ENCODE data around the gene C10orf90. TPM values are rescaled to one million over a fixed set of nuclear protein-coding genes. Genes with fewer than 3 reads are reported as not detected.
"Not testable (repeated sequence)": the region's sequence is repeated elsewhere in the genome, so short reads cannot be mapped to it uniquely, and the experiment has no call there.

Gene C10orf90
- total RNA-seq, 1 donor from 2014 or later: not detected

GRCh38 chr10:126561294-126561920, 109.1 kb downstream of the C10orf90 start:
- no peak for TF ChIP-seq EZH2 (IDR thresholded peaks at IDR 0.05)
- TF ChIP-seq, protein P1, sequence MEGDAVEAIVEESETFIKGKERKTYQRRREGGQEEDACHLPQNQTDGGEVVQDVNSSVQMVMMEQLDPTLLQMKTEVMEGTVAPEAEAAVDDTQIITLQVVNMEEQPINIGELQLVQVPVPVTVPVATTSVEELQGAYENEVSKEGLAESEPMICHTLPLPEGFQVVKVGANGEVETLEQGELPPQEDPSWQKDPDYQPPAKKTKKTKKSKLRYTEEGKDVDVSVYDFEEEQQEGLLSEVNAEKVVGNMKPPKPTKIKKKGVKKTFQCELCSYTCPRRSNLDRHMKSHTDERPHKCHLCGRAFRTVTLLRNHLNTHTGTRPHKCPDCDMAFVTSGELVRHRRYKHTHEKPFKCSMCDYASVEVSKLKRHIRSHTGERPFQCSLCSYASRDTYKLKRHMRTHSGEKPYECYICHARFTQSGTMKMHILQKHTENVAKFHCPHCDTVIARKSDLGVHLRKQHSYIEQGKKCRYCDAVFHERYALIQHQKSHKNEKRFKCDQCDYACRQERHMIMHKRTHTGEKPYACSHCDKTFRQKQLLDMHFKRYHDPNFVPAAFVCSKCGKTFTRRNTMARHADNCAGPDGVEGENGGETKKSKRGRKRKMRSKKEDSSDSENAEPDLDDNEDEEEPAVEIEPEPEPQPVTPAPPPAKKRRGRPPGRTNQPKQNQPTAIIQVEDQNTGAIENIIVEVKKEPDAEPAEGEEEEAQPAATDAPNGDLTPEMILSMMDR (IDR thresholded peaks at IDR 0.05): no peak
- no peak for TF ChIP-seq EZH2phosphoT487 (IDR thresholded peaks at IDR 0.05)
- Histone ChIP-seq H3K4me1 (peaks cover 22% of the 10 kb centered on the region), H3K27me3 (no peaks in the 10 kb centered on the region), H3K36me3 (no peaks in the 10 kb centered on the region), H2AFZ (replicated peaks) (peak overlapping the region; percentile 32), H3K27ac (peak overlapping the region; percentile 25), H3K4me3 (no peak overlapping the region), H3K4me2 (peak overlapping the region; percentile 30), H3K79me2 (ENCODE audit: low read depth) (no peaks in the 10 kb centered on the region), H3F3A (ENCODE audit: low read depth) (peaks cover 21% of the 10 kb centered on the region), H4K20me1 (ENCODE audit: low read depth) (no peaks in the 10 kb centered on the region), H3K9ac (no peak overlapping the region), H3K9me3 (ENCODE audit: low read depth) (no peaks in the 10 kb centered on the region)
- no peaks in the 10 kb centered on the region for H3K36me3 Mint-ChIP-seq
- H3K27me3 Mint-ChIP-seq (ENCODE audit: insufficient read depth, low read depth): peaks cover 9% of the 10 kb centered on the region
- H3K9me3 Mint-ChIP-seq: peaks cover 3% of the 10 kb centered on the region
- peaks cover 40% of the 10 kb centered on the region for H3K4me1 Mint-ChIP-seq
- H3K27ac Mint-ChIP-seq: peak overlapping the region; percentile 64
- peak; percentile 39 for DNase-seq (ENCODE audit: low spot score)
- peak overlapping the region; percentile 1 for H3K4me3 Mint-ChIP-seq

DNA sequence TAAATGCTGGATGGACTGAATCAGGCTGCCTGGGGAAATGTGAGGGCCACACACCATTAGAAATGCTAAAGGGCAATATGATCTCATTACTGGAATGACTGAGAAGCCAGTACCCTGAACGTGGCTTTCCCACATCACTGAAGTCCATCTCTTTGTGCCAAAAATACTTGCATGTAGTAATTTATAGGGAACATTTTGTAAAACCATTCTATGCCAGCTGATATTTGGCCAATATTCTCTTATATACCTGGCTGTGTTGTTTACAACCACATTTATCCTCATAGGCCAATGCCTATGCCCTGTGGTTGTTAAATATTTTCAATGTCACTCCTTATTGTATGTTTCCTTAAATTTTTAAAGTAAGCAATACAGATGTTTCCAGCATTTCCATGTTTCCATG, 111.6 kb downstream of the C10orf90 start:
- H3K9me3 Mint-ChIP-seq: no peaks in the 10 kb centered on the region
- TF ChIP-seq, protein P1 (IDR thresholded peaks at IDR 0.05): no peak
- TF ChIP-seq EZH2phosphoT487 (IDR thresholded peaks at IDR 0.05) (no peak), EZH2 (IDR thresholded peaks at IDR 0.05) (no peak)
- H3K36me3 Mint-ChIP-seq: no peaks in the 10 kb centered on the region
- H3K27ac Mint-ChIP-seq: no peak overlapping the region
- H4K20me1 ChIP-seq (ENCODE audit: low read depth): no peaks in the 10 kb centered on the region
- H3K4me3 ChIP-seq: no peak overlapping the region
- no peaks in the 10 kb centered on the region for H3K79me2 ChIP-seq (ENCODE audit: low read depth)
- no peak overlapping the region for H3K4me2 ChIP-seq
- peaks cover 13% of the 10 kb centered on the region for H3F3A ChIP-seq (ENCODE audit: low read depth)
- no peaks in the 10 kb centered on the region for H3K36me3 ChIP-seq
- H3K9me3 ChIP-seq (ENCODE audit: low read depth): no peaks in the 10 kb centered on the region
- peaks cover 5% of the 10 kb centered on the region for H3K27me3 Mint-ChIP-seq (ENCODE audit: insufficient read depth, low read depth)
- no peak overlapping the region for H3K9ac ChIP-seq
- no peak overlapping the region for H3K27ac ChIP-seq
- H2AFZ ChIP-seq (replicated peaks): no peak overlapping the region
- H3K4me1 ChIP-seq: peaks cover 22% of the 10 kb centered on the region
- no peaks in the 10 kb centered on the region for H3K27me3 ChIP-seq
- peaks cover 31% of the 10 kb centered on the region for H3K4me1 Mint-ChIP-seq
- no peak overlapping the region for H3K4me3 Mint-ChIP-seq
- DNase-seq (ENCODE audit: low spot score): no peak

DNA sequence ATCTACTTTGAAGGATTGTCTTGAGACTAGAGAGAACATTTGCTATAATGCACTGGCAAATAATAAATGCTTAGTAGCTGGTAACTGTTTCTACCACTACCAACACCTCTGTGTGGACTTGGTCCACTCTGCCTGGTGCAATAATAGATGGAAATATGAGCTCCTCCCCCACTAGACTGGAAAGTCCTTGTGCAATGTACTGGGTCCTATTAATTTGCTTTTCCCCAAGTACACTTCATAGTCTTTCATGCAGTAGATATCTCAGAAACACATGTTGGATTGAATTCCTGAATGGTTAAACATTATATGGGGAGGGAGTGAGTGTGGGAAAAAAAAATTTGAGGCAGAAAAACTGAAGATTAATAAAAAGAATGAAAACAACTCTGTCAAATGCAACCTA, 119.3 kb downstream of the C10orf90 start:
- no peak for DNase-seq (ENCODE audit: low spot score)
- H3K27me3 ChIP-seq: no peaks in the 10 kb centered on the region
- H3K36me3 Mint-ChIP-seq: no peaks in the 10 kb centered on the region
- no peak overlapping the region for H3K4me3 ChIP-seq
- no peaks in the 10 kb centered on the region for H3K4me1 Mint-ChIP-seq
- no peak overlapping the region for H3K4me3 Mint-ChIP-seq
- H3K79me2 ChIP-seq (ENCODE audit: low read depth): no peaks in the 10 kb centered on the region
- H3K4me1 ChIP-seq: peaks cover 6% of the 10 kb centered on the region
- H3K9me3 ChIP-seq (ENCODE audit: low read depth): no peaks in the 10 kb centered on the region
- H3K27me3 Mint-ChIP-seq (ENCODE audit: insufficient read depth, low read depth): no peaks in the 10 kb centered on the region
- H3F3A ChIP-seq (ENCODE audit: low read depth): no peaks in the 10 kb centered on the region
- no peak overlapping the region for H2AFZ ChIP-seq (replicated peaks)
- H3K4me2 ChIP-seq: no peak overlapping the region
- no peak overlapping the region for H3K9ac ChIP-seq
- H3K9me3 Mint-ChIP-seq: no peaks in the 10 kb centered on the region
- H3K27ac ChIP-seq: no peak overlapping the region
- H3K27ac Mint-ChIP-seq: no peak overlapping the region
- H3K36me3 ChIP-seq: no peaks in the 10 kb centered on the region
- TF ChIP-seq EZH2phosphoT487 (IDR thresholded peaks at IDR 0.05): no peak
- TF ChIP-seq, protein P1 (IDR thresholded peaks at IDR 0.05): no peak
- no peak for TF ChIP-seq EZH2 (IDR thresholded peaks at IDR 0.05)
- H4K20me1 ChIP-seq (ENCODE audit: low read depth): no peaks in the 10 kb centered on the region

DNA sequence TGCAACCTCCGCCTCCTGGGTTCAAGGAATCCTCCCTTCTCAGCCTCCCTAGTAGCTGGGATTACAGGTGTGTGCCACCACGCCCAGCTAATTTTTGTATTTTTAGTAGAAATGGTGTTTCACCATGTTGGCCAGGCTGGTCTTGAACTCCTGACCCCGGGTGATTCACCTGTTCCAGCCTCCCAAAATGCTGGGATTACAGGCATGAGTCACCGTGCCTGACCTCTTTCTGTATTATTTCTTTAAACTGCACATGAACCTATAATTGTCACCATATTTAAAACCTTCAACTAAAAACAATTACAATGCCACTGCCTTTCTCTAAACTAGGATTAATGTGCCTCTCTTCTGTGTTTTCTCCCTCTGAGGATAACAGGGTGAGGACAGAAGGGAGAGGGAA, 119.9 kb downstream of the C10orf90 start:
- H3K27ac Mint-ChIP-seq; H3K27ac ChIP-seq; H3K9me3 Mint-ChIP-seq; H3K4me3 ChIP-seq; H3K36me3 Mint-ChIP-seq; H3K9me3 ChIP-seq (ENCODE audit: low read depth); H3K27me3 Mint-ChIP-seq (ENCODE audit: insufficient read depth, low read depth); DNase-seq (ENCODE audit: low spot score); H3K9ac ChIP-seq; H3F3A ChIP-seq (ENCODE audit: low read depth); H3K27me3 ChIP-seq; H3K36me3 ChIP-seq; H3K4me2 ChIP-seq; H3K79me2 ChIP-seq (ENCODE audit: low read depth); H2AFZ ChIP-seq (replicated peaks); H3K4me1 Mint-ChIP-seq; H4K20me1 ChIP-seq (ENCODE audit: low read depth); H3K4me1 ChIP-seq; H3K4me3 Mint-ChIP-seq: not testable (repeated sequence)

All from neural progenitor cell (in vitro differentiated cells).